GM19043 (cell line): Measurements from ENCODE around the gene SH2D6.
"Not testable (repeated sequence)": the region's sequence is repeated elsewhere in the genome, so short reads cannot be mapped to it uniquely, and the experiment has no call there.

Experiments
- ATAC-seq: cut with Tn5 transposase; IDR thresholded peaks from one replicate; pipeline ENCODE4 v1.9.1; 2021; ENCODE audit warnings: low read depth; ENCODE audit not compliant: unreplicated experiment

Gene SH2D6

DNA sequence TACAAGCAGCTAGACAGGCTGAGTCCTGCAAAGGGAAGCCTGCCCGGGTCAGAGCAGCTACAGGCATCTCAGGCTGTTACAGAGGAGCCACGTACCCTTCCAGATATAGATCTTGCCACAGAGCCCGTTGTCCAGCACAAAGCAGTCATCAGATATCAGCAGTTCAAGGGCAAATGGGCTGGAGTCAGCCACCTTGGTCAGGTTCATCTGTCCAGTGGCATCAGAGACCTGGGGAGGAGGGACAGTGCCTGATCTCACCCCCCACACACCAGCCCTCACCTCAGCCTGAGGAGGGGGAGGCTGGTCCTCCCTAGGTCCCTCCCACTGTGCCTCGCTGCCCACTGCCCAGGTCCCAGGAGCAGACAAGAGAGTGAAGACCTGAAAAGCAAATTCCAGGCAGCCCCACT, 20.6 kb upstream of the SH2D6 start:
- ATAC-seq, result no peak

- no peak for ATAC-seq
Measured at GRCh38 chr2:85398426-85399182, 19.9 kb upstream of the SH2D6 start.

- no peak for ATAC-seq
Measured at GRCh38 chr2:85399183-85399455, 19.4 kb upstream of the SH2D6 start.

- no peak for ATAC-seq
Measured at GRCh38 chr2:85400023-85400422, 18.5 kb upstream of the SH2D6 start.

DNA sequence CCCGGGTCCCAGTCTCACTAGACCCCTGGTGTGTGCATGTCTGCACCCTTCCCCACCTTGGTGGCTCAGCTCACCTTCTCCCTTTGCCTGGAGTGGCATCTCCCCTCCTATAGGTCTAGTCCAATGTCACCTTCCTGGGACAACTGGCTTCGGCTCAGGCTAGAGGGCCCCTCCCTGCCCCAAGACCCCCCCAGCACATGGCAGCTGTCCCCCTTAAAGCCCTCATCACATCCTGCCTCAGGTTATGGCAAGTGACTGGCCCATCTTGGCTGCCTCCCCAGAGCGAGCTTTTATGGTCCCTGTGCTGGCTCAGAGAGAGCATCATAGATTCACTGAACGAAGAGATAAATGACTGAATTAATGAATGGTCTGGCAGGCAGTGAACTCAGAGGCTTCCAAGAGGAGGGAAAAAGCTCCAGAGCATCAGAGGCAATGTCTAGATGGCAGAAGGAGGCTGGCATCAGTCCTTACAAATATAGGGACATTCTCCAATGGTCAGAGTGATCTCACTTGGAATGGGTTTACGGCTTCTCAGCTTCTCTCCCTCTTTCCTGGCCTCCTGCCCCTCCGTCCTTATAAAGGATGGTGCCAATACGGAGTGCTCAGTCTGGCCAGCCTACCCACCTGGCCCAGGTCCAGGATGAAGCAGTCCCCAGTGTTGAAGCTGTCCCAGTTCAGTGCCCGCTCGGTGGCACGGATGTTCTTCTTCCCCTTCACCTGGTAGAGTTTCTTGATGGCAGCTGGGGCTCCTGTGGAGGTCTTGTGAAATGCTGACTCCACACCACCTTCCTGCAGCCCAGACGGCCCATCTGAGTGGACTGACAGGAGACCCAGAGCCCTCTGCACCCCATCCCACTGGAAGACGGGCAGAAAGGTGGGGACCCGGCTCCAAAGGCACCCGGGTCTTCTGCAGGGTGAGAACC, 17.7 kb upstream of the SH2D6 start:
- no peak for ATAC-seq

GRCh38 chr2:85401464-85401805, 17.1 kb upstream of the SH2D6 start:
- no peak for ATAC-seq

DNA sequence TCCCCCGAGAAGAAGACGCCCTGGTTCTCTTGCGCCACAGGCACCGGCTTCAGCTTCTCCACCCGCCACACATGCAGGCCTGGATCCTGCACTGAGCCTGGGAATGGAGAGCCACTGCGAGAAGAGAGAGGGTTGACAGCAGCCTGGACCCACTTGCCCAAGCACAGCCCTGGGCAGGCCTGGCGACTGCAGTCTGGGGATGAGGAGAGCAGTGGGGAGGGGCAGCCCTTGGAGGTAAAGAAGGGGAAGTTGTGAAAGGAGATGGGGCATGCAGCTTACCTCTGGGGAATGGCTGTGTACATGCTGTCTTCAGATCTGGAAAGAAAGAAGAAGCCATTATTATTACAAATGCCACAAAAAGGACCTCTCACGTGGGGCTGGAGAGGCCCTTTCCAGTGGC, 16.7 kb upstream of the SH2D6 start:
- no peak for ATAC-seq

DNA sequence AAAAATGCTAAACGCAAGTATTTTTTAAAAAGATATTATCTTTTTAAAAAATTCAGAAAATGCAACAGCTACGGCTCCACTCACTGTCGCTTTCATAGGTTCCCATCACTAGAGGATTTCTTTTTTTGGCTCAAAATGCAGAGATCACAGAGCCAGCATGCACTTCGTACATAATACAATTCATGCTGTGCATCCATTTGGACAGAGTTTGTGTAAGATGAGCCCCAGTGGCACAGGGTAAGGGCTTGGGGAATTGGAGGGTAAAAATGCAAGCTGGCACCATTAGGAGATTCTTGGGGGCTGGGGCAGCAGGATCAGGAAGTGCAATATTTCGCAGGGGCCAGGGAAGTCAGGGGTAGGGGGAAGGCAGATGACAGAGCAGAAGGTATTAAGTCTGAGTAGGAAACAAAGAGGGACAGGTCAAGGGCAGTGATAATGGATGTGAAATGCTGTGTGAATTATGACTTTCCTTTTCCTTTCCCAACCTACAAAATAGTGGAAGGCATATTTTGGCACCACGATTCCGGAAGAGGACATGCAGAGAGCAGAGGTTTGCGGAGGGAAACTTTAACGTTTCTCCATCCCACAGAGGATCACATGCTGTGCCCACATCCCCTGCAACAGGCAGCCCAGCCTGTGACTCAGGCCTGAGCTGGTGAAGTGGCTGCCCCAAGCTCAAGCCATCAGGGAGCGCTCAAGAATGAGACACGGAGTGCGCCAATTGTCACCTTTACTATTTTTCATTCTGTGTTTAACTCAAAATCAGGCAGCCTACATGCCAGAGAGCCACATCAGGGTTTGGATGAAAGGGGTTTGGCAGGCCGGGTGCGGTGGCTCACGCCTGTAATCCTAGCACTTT, 13.1 kb upstream of the SH2D6 start:
- ATAC-seq, result no peak

DNA sequence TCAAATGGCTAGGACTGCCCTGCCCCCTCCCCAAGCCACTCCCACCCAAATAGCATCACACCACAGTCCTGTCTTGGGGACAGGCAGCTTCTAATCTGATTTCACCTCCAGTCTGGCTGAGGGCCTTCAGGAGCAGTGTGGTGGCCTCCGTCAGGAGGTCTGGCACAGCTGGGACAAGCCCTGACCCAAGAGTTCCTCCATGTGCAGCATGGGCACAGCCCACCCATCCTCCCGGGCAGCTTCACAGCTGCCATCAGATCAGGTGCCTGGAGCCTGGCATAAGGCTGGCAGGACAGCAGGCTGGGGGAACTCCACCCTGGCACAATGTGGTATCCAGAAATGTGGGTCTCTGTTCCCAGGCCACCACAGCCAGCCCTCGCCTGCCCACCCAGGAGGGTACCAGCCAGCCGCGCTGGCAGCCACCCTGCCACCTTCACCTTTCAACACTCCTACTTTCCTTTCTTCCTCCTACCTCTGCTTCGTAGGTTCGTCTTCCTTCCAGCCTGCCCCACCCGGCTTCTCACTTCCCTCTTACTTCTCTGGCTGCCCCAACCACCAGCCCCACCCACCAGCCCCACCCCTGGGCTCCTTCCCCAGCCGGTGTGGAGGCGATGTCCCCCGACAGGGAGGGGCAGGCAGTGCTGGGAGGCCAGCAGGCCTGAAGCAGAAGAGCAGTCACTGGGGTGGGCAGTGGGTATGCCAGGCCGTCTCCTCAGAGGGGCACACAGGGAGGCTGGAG, 8.5 kb upstream of the SH2D6 start, which contains the start of gene CAPG:
CAPG (minus strand) TSS at position 522 of the 739 bp plus-strand sequence. CDS start 8,221 bp downstream, outside the sequence.
- ATAC-seq, result peak; percentile 69

GRCh38 chr2:85410584-85411404, 7.7 kb upstream of the SH2D6 start:
- no peak for ATAC-seq

DNA sequence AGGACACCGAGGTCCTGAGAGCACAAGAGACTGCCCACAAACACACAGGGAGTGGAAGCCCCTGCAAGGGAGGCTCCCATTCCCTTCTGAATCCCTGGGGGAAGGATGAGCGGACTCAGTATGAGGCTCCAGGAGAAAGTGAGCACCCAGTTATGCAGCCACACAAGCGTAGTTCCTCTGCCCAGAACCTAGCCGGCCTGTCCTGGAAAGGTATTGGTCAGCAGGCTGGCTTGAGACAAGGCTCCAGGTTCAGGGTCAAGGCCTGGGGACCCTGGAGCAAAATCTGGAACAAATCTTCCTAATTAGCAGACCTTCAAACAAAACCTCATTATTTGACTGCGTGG, 7.1 kb upstream of the SH2D6 start:
- no peak for ATAC-seq

DNA sequence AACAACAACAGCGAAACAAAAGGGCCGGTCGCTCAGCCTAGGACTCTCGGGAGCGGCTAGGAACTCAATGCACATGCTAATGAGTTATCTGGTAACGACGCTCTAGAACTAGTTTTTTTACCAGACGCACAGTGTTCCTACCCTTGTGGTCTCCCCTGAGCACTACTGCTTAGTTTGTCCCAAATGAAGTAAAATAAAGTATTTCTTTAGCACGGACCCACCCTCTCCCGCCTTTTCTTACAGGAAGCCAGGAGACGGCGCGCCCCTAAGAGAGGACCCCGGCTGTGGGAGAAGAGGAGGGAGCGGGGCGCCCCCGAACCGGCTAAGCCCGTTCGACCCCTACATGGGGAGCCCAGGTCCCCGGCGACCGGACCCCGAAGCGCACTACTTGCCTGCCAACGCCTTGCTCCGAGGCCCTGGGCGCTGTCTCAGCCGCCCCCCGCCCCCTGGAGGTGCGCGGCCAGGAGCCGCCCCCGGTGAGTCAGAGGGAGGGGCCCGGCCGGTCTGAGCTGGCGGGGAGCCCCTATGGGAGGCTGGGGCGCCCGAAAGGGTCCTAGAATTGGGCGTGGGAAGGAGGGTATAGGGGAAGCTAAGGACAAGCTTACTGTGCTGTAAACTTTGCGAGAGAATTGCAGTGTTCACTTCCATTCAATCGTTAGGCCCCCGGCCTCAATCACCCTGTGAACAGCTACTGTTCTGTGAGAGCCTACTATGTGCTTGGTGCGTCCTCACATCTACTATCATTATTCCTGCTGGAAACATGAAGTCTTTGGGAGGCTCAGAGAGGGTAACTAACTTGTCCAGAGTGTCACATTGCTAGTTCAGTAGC, 4.7 kb upstream of the SH2D6 start:
- ATAC-seq, result no peak

- not testable (repeated sequence) for ATAC-seq
Measured at GRCh38 chr2:85414421-85414759, 4.1 kb upstream of the SH2D6 start.

GRCh38 chr2:85414761-85415553, 3.6 kb upstream of the SH2D6 start:
- ATAC-seq, result no peak

GRCh38 chr2:85415980-85416650, 2.4 kb upstream of the SH2D6 start:
- ATAC-seq, result no peak

- ATAC-seq, result no peak
Measured at GRCh38 chr2:85419009-85419675, 628 bp downstream of the SH2D6 start.
